Measurements from ENCODE around the gene FLYWCH2.

The FLYWCH2 gene

GRCh38 chr16:2854700-2855309 is 28.2 kb upstream of the FLYWCH2 start:
- DNase-seq = no peak

GRCh38 chr16:2855536-2855935 is 27.5 kb upstream of the FLYWCH2 start:
- DNase-seq = no peak

- DNase-seq = peak; percentile 39
Observed at GRCh38 chr16:2856061-2856670, 26.8 kb upstream of the FLYWCH2 start.

- DNase-seq = no peak
Observed at GRCh38 chr16:2856686-2857450, 26.1 kb upstream of the FLYWCH2 start.

- peak; percentile 38 for DNase-seq
Observed at GRCh38 chr16:2857451-2858244, 25.4 kb upstream of the FLYWCH2 start, which contains the start of gene PRSS22. Gene PRSS22, minus strand, starts transcription at chr16:2858170. Its CDS starts 66 bp downstream, at chr16:2858104.

- DNase-seq = peak; percentile 76
Observed at GRCh38 chr16:2858245-2859025, 24.6 kb upstream of the FLYWCH2 start.

- no peak for DNase-seq
Observed at GRCh38 chr16:2859686-2860265, 23.2 kb upstream of the FLYWCH2 start.

GRCh38 chr16:2860826-2861567 is 22.0 kb upstream of the FLYWCH2 start:
- peak; percentile 50 for DNase-seq

GRCh38 chr16:2865651-2866050 is 17.4 kb upstream of the FLYWCH2 start:
- DNase-seq = no peak

GRCh38 chr16:2866431-2866830 is 16.6 kb upstream of the FLYWCH2 start:
- DNase-seq = no peak

GRCh38 chr16:2867661-2867986 is 15.4 kb upstream of the FLYWCH2 start:
- no peak for DNase-seq

- DNase-seq = peak; percentile 94
Observed at GRCh38 chr16:2867987-2868789, 14.8 kb upstream of the FLYWCH2 start.

- DNase-seq = no peak
Observed at GRCh38 chr16:2871926-2872325, 11.1 kb upstream of the FLYWCH2 start.

GRCh38 chr16:2874032-2874911 is 8.7 kb upstream of the FLYWCH2 start:
- no peak for DNase-seq

GRCh38 chr16:2874912-2875362 is 8.1 kb upstream of the FLYWCH2 start:
- DNase-seq = peak; percentile 92

GRCh38 chr16:2879854-2880508 is 3.0 kb upstream of the FLYWCH2 start:
- DNase-seq = no peak

GRCh38 chr16:2881783-2882649 is 999 bp upstream of the FLYWCH2 start:
- DNase-seq = peak; percentile 63

GRCh38 chr16:2883458-2883908 is 468 bp downstream of the FLYWCH2 start:
- DNase-seq = peak; percentile 36

Measured in RPMI8226 (cell line).